HG02973 (cell line): ENCODE measurements around the gene SLC5A10.

ENCODE experiments used
- ATAC-seq: cut with Tn5 transposase; IDR thresholded peaks from one replicate; pipeline ENCODE4 v1.9.1; 2021; ENCODE audit warnings: moderate library complexity; ENCODE audit not compliant: unreplicated experiment

Gene SLC5A10

GRCh38 chr17:18963126-18964017, 11.4 kb downstream of the SLC5A10 start:
- ATAC-seq = no peak

- no peak for ATAC-seq
Measured at GRCh38 chr17:18964018-18964351, 12.0 kb downstream of the SLC5A10 start.

GRCh38 chr17:18964550-18964949, 12.6 kb downstream of the SLC5A10 start:
- no peak for ATAC-seq

- ATAC-seq = no peak
Measured at GRCh38 chr17:18965530-18966236, 13.7 kb downstream of the SLC5A10 start.

GRCh38 chr17:18966831-18967624, 15.1 kb downstream of the SLC5A10 start:
- no peak for ATAC-seq

GRCh38 chr17:18967916-18968315, 16.0 kb downstream of the SLC5A10 start:
- ATAC-seq = no peak

- no peak for ATAC-seq
Measured at GRCh38 chr17:18968345-18968744, 16.4 kb downstream of the SLC5A10 start.

GRCh38 chr17:18968945-18969887, 17.3 kb downstream of the SLC5A10 start:
- no peak for ATAC-seq

GRCh38 chr17:18970582-18971480, 18.9 kb downstream of the SLC5A10 start:
- ATAC-seq = no peak

GRCh38 chr17:18971801-18972200, 19.8 kb downstream of the SLC5A10 start:
- no peak for ATAC-seq

- no peak for ATAC-seq
Measured at GRCh38 chr17:18974407-18975149, 22.6 kb downstream of the SLC5A10 start.

GRCh38 chr17:18975597-18975996, 23.6 kb downstream of the SLC5A10 start:
- ATAC-seq = no peak

GRCh38 chr17:18976201-18976600, 24.2 kb downstream of the SLC5A10 start:
- no peak for ATAC-seq

GRCh38 chr17:18977021-18977420, 25.1 kb downstream of the SLC5A10 start:
- ATAC-seq = no peak

- no peak for ATAC-seq
Measured at GRCh38 chr17:18977646-18978045, 25.7 kb downstream of the SLC5A10 start.

- no peak for ATAC-seq
Measured at GRCh38 chr17:18978050-18978449, 26.1 kb downstream of the SLC5A10 start.

- no peak for ATAC-seq
Measured at GRCh38 chr17:18978655-18979054, 26.7 kb downstream of the SLC5A10 start.

GRCh38 chr17:18980682-18981334, 28.8 kb downstream of the SLC5A10 start:
- ATAC-seq = no peak
